ENCODE measurements around the gene HLCS.

DNA sequence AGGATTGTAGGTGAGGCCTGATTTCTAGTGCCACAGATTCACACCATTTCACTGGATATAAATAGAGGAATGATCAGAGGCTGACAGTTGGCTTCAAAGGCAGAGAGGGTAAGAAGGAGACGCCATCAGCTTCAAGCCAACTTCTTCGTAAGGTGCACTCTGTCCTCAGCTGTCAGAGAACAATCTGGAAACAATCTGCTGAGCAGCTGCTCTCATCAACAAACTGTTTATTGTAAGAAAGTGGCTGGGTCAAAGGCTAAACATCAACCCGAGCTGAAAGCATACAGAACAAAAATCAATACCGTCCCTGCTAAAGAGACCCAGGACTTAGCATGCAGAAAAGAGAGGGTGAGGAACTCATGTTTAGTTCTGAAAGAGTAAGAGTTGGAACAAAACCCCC, 48.2 kb downstream of the HLCS start:
- TF ChIP-seq CTCF (conservative IDR thresholded peaks at IDR 0.05; ENCODE audit: low read length) (no peak), EZH2phosphoT487 (IDR thresholded peaks at IDR 0.05; ENCODE audit: borderline replicate concordance) (no peak)

All from Loucy (cell line).